ENCODE measurements around the gene ASAP2.
A peak's percentile ranks its signal among the peaks of the same experiment; 100 is the strongest.

The ASAP2 gene

GRCh38 chr2:9205963-9206948 is at the start of gene ASAP2:
TSS of gene ASAP2 (plus strand) at chr2:9206812. CDS start at chr2:9207105, 293 bp downstream.
- Mint-ChIP-seq H3K27ac (no peak within 1 kb of the TSS), H3K27me3 (peaks cover 49% of the 10 kb centered on the region), H3K9me3 (no peaks in the 10 kb centered on the region), H3K36me3 (no peaks in the 10 kb centered on the region), H3K4me3 (peak within 1 kb of the TSS; percentile 67), H3K4me1 (peaks cover 7% of the 10 kb centered on the region)
- CTCF ChIA-PET: interaction anchor here (0.8 to 1.3 kb wide), 2 partner anchors 282 to 1229 kb away, joined by 3 read pairs; no protein-coding TSS in a partner anchor
- DNase-seq: peak; percentile 53

GRCh38 chr2:9158786-9159779 is 47.5 kb upstream of the ASAP2 start:
- no peak for DNase-seq
- Mint-ChIP-seq H3K36me3 (no peaks in the 10 kb centered on the region), H3K9me3 (no peaks in the 10 kb centered on the region), H3K27ac (no peak overlapping the region), H3K4me3 (no peak overlapping the region), H3K27me3 (peaks cover 27% of the 10 kb centered on the region), H3K4me1 (no peaks in the 10 kb centered on the region)
- CTCF ChIA-PET: no interaction called here

- no peaks in the 10 kb centered on the region for H3K4me1 Mint-ChIP-seq
- peaks cover 12% of the 10 kb centered on the region for H3K27me3 Mint-ChIP-seq
- H3K27ac Mint-ChIP-seq: no peak overlapping the region
- H3K4me3 Mint-ChIP-seq: no peak overlapping the region
- no peaks in the 10 kb centered on the region for H3K9me3 Mint-ChIP-seq
- no peak for DNase-seq
- CTCF ChIA-PET: no interaction called here
- H3K36me3 Mint-ChIP-seq: no peaks in the 10 kb centered on the region
Observed at GRCh38 chr2:9160732-9161131, 45.9 kb upstream of the ASAP2 start.

GRCh38 chr2:9162841-9163240 is 43.8 kb upstream of the ASAP2 start:
- Mint-ChIP-seq H3K4me1 (no peaks in the 10 kb centered on the region), H3K36me3 (no peaks in the 10 kb centered on the region)
- CTCF ChIA-PET: interaction anchor here (1.4 kb wide), 1 partner anchor 20 kb away, joined by 5 read pairs; no protein-coding TSS in a partner anchor

GRCh38 chr2:9163306-9164111 is 43.1 kb upstream of the ASAP2 start:
- Mint-ChIP-seq H3K4me1 (no peaks in the 10 kb centered on the region), H3K4me3 (no peak overlapping the region), H3K27me3 (peaks cover 16% of the 10 kb centered on the region), H3K27ac (no peak overlapping the region), H3K9me3 (no peaks in the 10 kb centered on the region), H3K36me3 (no peaks in the 10 kb centered on the region)
- CTCF ChIA-PET: interaction anchor here (1.4 kb wide), 1 partner anchor 20 kb away, joined by 5 read pairs; no protein-coding TSS in a partner anchor
- DNase-seq: no peak

More at GRCh38 chr2:9162841-9163240, 43.8 kb upstream of the ASAP2 start:
- H3K9me3 Mint-ChIP-seq: no peaks in the 10 kb centered on the region
- H3K27me3 Mint-ChIP-seq: peaks cover 11% of the 10 kb centered on the region
- H3K4me3 Mint-ChIP-seq: no peak overlapping the region
- no peak for DNase-seq
- H3K27ac Mint-ChIP-seq: no peak overlapping the region

- DNase-seq: no peak
- H3K27me3 Mint-ChIP-seq: peaks cover 21% of the 10 kb centered on the region
- no peak overlapping the region for H3K4me3 Mint-ChIP-seq
- no peaks in the 10 kb centered on the region for H3K4me1 Mint-ChIP-seq
- CTCF ChIA-PET: interaction anchor here (1.4 kb wide), 1 partner anchor 21 kb away, joined by 5 read pairs; no protein-coding TSS in a partner anchor
- H3K36me3 Mint-ChIP-seq: no peaks in the 10 kb centered on the region
- H3K9me3 Mint-ChIP-seq: no peaks in the 10 kb centered on the region
- H3K27ac Mint-ChIP-seq: no peak overlapping the region
Observed at GRCh38 chr2:9164112-9164608, 42.5 kb upstream of the ASAP2 start.

GRCh38 chr2:9165625-9166024 is 41.0 kb upstream of the ASAP2 start:
- Mint-ChIP-seq H3K27ac (no peak overlapping the region), H3K4me1 (no peaks in the 10 kb centered on the region), H3K36me3 (no peaks in the 10 kb centered on the region), H3K4me3 (no peak overlapping the region), H3K9me3 (no peaks in the 10 kb centered on the region), H3K27me3 (peaks cover 29% of the 10 kb centered on the region)
- DNase-seq: no peak
- CTCF ChIA-PET: no interaction called here

GRCh38 chr2:9166579-9167377 is 39.8 kb upstream of the ASAP2 start:
- H3K9me3 Mint-ChIP-seq: no peaks in the 10 kb centered on the region
- H3K4me3 Mint-ChIP-seq: no peak overlapping the region
- H3K27me3 Mint-ChIP-seq: peaks cover 32% of the 10 kb centered on the region
- no peaks in the 10 kb centered on the region for H3K4me1 Mint-ChIP-seq
- CTCF ChIA-PET: interaction anchor here (0.7 kb wide), 1 partner anchor 524 kb away, joined by 3 read pairs; no protein-coding TSS in a partner anchor
- DNase-seq: no peak
- H3K36me3 Mint-ChIP-seq: no peaks in the 10 kb centered on the region
- H3K27ac Mint-ChIP-seq: no peak overlapping the region

GRCh38 chr2:9167718-9168657 is 38.6 kb upstream of the ASAP2 start:
- Mint-ChIP-seq H3K9me3 (no peaks in the 10 kb centered on the region), H3K36me3 (no peaks in the 10 kb centered on the region), H3K27me3 (peaks cover 32% of the 10 kb centered on the region), H3K4me1 (no peaks in the 10 kb centered on the region), H3K4me3 (no peak overlapping the region), H3K27ac (no peak overlapping the region)
- no peak for DNase-seq
- CTCF ChIA-PET: no interaction called here

- Mint-ChIP-seq H3K27ac (no peak overlapping the region), H3K4me3 (no peak overlapping the region)
- no peak for DNase-seq
Observed at GRCh38 chr2:9168821-9169221, 37.8 kb upstream of the ASAP2 start.

GRCh38 chr2:9169349-9170107 is 37.1 kb upstream of the ASAP2 start:
- Mint-ChIP-seq H3K27me3 (peaks cover 32% of the 10 kb centered on the region), H3K9me3 (no peaks in the 10 kb centered on the region), H3K4me1 (no peaks in the 10 kb centered on the region), H3K36me3 (no peaks in the 10 kb centered on the region), H3K27ac (no peak overlapping the region), H3K4me3 (no peak overlapping the region)
- CTCF ChIA-PET: no interaction called here
- no peak for DNase-seq

More at GRCh38 chr2:9168821-9169221, 37.8 kb upstream of the ASAP2 start:
- Mint-ChIP-seq H3K9me3 (no peaks in the 10 kb centered on the region), H3K27me3 (peaks cover 32% of the 10 kb centered on the region), H3K36me3 (no peaks in the 10 kb centered on the region), H3K4me1 (no peaks in the 10 kb centered on the region)
- CTCF ChIA-PET: no interaction called here

All from activated naive CD4-positive, alpha-beta T cell treated with anti-CD3 and anti-CD28 coated beads, Interleukin-2, amount 10 ng/mL, durations not matched to agents 7 days and 5 days (primary cell).